GM15510 (cell line): ENCODE data around the gene EIF3K.

Source experiments
- POLR2A ChIP-seq: IDR thresholded peaks from 3 replicates; pipeline ENCODE4 v1.6.1; 2011; ENCODE audit warnings: borderline replicate concordance; ENCODE audit not compliant: insufficient read length; ENCODE audit errors: extremely low read depth

EIF3K gene, protein sequence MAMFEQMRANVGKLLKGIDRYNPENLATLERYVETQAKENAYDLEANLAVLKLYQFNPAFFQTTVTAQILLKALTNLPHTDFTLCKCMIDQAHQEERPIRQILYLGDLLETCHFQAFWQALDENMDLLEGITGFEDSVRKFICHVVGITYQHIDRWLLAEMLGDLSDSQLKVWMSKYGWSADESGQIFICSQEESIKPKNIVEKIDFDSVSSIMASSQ

DNA sequence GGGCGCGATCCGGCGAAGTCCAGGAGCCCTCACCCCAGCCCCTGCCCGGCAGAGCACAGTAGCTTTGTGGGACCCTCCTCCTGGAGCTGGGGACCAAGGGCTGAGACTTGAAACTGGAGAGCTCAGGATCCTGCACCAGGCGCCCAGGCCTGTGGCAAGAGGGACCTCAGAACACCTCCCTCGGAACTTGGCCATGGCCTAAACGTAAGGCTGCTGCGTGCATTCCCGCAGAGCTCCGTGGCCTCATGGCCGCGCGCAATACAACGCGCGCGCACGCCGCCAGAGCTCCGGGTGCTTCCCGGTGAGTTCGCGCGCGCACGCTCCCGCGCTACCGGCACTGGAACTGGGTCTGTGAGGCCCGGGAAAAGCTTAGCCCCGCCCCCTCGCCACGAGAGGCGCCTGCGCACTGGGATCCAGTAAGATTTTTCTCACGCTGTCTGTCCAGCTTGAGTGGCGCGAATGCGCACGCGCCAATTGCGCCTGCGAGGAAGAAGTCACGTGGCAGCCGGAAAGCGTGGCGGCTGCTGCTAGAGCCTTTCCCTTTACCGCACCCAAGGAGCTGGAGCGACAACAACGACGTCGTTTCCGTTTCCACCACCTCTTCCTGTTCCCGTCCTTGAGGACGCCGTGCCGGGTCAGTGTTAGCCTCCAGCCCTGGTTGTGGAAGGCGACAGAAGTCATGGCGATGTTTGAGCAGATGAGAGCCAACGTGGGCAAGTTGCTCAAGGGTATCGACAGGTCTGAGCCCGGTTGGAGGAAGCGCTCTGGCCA lies at the start of gene EIF3K:
TSS of gene EIF3K (plus strand) at position 599 of the 771 bp plus-strand sequence. CDS start at position 680, 81 bp downstream.
- TF ChIP-seq POLR2A = peak; percentile 89

DNA sequence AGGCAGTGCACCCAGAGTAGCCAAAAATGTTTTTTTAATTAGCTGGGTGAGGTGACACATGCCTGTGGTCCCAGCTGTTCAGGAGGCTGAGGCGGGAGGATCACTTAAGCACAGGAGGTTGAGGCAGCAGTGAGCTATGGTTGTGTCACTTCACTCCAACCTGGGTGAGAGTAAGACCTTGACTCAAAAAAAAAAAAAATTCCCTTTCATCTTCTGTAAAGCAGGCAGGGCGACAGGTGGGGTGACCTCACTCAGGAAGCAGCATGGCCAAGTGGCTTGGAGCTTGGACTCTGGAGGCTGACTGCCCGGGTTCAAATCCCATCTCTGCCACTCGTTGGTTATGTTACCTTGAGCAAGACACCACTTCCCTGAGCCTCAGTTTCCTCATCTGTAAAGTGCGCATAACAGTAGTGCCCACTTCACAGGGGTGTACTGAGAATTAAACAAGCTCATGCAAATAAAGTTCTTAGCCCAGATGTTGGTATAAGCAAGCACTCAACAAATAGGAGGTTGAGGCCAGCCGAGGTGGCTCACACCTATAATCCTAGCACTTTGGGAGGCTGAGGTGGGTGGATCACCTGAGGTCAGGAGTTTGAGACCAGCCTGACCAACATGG lies 49.5 kb upstream of the EIF3K start:
- TF ChIP-seq POLR2A = no peak

DNA sequence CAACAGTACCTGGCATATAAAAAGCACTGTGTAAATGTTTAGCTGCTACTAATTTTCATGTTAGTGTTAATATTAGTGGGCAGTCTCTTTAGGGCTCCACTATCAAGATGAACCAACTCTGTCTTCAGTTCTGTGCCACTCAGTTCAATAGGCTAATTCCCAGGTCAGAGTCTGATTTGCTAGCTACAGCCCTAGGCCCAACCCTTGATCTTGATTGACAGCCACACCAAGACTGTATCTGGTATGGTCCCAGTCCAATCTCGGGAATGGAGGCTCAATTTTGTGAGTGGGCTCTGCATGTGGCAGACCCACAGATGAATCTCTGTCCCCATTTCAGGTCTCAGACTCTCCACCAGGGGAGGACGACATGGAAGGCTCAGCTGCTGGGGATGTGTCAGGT lies 47.3 kb upstream of the EIF3K start:
- no peak for TF ChIP-seq POLR2A

DNA sequence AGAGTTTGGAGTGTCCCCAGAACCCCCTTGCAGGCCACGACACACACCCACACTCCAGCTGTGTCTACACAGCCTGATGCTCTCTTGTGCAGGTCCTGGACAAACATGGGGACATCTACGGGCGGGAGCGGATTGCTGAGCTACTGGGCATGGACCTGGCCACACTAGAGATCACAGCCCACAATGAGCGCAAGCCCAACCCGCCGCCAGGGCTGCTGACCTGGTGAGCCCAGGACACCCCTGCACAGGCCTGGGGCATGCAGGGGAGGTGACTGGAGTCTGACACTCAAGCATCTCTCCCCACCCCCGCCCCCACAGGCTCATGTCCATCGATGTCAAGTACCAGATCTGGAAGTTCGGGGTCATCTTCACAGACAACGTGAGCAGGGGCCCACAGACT lies 41.2 kb upstream of the EIF3K start:
- TF ChIP-seq POLR2A = no peak

DNA sequence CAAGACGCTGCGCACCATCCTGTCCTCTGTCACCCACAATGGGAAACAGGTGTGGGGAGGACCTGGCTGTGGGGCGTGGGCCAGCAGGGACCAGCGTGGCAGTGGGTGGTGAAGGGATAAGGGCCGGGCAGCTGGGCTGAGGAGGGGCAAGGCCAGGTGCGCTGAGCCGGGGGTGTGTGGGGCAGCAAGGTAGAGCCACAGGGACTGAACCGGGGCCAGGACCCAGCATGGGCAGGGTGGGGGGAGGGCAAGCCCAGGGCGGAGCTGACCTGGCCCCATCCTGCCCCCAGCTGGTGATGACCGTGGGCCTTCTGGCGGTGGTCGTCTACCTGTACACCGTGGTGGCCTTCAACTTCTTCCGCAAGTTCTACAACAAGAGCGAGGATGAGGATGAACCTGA lies 38.9 kb upstream of the EIF3K start:
- no peak for TF ChIP-seq POLR2A

DNA sequence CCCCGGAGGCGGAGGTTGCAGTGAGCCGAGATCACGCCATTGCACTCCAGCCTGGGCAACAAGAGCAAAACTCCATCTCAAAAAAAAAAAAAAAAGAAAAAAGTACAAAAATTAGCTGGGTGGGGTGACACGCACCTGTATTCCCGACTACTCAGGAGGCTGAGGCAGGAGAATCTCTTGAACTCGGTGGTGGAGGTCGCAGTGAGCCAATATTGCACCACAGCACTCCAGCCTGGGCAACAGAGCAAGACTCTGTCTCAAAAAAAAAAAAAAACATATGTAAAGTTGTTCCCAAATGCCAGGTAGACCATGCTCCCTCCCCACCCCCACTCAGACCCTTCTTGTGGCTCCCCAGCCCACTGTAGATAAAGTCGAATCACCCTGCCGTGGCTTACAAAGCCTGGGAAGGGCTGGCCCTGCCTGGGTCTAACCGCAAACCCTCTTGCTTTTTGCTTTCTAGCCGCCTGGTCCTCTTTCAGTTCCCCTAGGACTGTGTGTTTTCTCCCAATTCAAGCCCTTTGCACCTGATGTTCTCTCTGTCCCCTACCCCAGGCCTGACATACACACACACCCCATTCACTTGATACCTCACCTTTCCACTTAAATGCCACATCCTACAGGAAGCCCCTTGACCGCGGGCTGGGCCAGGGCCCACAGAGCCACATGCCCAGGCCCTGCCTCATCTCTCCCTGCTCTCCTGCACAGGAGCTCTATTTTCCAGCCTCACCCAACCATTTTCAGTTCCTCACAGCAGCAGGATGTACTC lies 35.6 kb upstream of the EIF3K start:
- no peak for TF ChIP-seq POLR2A

DNA sequence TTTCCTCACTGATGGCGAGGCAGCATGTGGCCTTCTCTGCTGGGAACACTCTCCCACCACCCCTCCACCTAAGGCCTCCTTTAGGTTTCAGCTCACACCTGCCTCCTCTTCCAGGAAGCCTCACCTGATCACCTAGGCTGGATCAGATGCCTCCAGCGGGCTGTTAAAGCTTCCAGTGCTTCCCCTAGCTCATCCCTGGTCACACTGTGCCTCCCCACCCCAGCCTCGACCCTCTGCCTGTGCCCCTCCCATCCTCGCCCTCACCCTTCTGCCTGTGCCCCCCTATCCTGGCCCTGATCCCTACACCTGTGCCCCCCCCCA lies 35.0 kb upstream of the EIF3K start:
- TF ChIP-seq POLR2A = no peak

DNA sequence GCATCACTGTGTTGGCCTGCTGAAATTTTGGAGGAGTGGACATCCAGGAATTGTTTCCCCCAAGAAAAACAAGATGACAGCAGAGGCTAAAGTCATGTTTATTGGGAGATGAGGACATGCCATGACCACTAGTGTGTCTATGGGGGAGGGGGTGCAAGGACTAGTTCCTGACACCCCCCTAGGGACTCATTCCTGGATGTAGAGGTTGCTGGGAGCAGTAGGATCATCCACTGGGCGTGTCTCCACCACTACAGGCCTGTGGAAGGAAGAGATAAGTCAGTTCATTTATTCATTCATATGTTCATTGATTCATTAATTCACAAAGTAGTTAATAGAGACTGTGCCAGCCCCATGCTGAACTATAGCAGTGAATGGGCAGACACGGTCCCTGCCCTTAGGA lies 31.4 kb upstream of the EIF3K start:
- no peak for TF ChIP-seq POLR2A

DNA sequence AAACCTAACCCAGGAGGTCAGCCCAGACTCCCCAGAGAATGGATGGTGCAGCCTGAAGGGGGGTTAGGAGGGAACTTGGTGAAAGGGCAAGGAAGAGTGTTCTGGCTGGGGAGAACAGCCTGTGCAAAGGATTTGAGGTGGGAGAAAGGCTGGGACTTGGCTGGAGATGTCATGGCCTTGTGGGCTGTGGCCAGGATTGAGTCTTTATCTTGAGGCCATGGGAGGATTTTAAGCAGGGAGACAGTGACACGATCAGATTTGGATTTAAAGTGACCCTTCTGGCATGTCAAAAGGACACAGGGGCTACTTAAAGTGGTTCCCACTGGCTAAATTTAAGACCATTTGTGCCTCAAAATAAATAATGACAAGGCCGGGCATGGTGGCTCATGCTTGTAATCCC lies 30.9 kb upstream of the EIF3K start:
- TF ChIP-seq POLR2A = no peak

DNA sequence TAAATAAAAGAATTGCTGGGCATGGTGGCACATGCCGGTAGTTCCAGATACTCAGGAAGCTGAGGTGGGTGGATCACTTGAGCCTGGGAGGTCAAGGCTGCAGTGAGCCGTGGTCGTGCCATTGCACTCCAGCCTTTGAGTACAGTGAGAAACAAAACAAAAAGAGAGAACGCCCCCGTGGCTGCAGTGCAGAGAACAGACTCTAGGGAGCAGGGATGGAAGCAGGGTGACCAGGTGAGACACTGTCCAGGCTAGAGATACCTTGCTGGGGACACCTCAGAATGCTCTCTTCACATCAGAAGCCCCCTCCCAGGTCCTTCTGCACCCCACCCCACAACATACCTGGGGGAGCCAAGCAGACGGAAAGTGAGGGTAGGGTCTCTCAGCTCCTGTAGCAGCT lies 26.0 kb upstream of the EIF3K start:
- TF ChIP-seq POLR2A = no peak

DNA sequence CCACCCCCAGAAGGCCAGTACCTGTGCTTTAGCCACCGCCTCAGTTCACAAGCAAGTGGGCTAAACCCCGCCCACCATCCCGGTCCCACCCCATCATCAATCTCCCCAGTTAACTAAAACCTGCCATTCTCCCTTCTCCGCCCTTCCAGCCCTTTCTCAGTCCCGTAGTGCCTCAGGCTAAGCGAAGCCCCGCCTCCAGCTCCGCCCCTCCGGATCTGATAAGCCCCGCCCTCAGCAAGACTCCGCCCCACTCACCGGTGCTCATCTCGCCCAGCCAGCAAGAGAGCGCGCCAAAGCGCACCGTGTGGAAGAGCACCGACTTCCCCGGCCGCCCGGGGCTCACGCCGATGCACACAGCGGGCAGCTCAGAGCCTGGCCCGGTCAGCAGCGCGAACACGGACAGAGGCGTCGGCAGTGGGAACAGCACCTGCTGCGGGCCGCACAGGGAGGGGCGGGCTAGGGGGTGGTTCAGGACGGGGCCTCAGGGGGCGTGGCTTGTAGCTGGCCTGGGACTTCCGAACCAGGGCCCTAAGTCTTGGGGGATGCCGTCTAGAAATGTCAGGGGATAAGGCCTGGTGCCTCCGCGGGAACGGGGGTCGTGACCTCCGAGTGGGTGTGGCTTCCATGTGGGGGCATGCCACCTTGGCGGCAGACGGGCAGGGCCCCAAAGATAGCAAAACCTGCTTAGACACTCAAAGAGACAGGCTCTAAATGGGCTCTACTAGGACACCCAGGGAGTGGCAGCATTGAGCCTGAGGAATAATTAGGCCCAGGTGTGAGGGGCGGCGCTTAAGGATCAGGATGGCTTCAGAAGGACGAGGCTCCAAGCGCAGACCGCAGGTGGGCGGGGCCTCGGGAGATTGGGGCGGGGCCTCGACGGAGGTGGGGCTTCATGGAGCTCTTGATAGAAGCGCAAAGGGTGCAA lies 22.7 kb upstream of the EIF3K start:
- TF ChIP-seq POLR2A = no peak

DNA sequence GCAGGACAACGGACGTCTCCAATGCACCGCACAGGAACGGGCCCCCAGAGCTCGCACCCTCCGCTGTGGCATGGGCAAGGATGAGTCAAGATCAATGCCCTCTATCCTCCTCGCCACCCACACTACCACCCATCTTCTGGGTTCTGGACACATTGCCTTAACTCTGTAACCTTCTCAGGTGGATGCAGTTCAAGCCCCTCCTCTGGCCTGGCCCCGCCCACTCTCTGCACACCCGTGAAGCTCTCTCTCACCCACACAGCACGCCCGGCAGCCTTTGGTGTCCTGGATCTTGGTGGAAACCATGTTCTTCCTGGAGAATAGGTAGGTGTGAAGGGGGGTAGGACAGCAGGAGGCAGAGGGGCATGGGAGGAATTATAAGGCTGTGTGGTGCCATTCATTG lies 21.9 kb upstream of the EIF3K start:
- TF ChIP-seq POLR2A = no peak

DNA sequence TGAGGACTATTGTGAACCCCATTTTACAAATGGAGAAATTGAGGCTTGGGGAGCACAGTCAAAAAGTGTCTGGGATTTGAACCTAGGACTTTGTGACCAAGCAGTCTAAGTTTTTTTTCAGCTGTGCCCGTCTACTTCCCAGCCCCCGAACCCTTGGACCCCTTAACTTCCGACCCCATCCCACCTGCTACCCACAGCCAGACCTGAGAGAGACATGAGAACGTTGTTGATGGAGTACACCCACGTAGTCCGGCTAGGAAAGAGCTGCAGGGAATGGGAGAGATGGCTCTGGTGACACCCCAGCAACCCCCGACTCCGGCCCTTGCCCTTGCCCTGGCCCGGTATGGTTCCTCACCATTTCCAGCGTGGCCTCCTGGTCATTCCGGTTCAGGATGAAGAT lies 19.3 kb upstream of the EIF3K start:
- TF ChIP-seq POLR2A = no peak

DNA sequence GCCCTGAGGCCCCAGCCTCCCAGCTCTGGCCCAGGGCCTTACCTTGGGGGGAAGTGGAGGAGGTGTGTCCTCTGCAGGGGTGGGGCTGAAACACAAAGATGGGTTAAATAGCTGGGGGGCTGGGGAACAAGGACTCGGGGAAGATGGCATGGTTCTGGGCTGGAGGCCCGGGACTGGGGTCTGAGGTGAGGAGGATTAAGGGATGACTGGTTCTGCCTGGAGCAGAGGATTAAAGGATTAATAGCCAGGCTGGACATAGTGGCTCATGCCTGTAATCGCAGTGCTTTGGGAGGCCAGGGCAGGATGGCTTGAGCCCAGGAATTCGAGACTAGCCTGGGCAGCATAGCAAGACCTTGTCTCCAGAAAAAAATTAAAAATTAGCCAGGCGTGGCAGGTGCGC lies 12.9 kb upstream of the EIF3K start:
- no peak for TF ChIP-seq POLR2A
